GM19328 (cell line): ENCODE data around the gene SENP5.

Experiments used
- ATAC-seq: cut with Tn5 transposase; IDR thresholded peaks from one replicate; pipeline ENCODE4 v1.9.1; 2021; ENCODE audit warnings: mild to moderate bottlenecking, moderate library complexity; ENCODE audit not compliant: unreplicated experiment

SENP5 gene

GRCh38 chr3:196875258-196875657, 7.5 kb downstream of the SENP5 start:
- ATAC-seq, result no peak

GRCh38 chr3:196883361-196883760, 15.6 kb downstream of the SENP5 start:
- ATAC-seq, result no peak

GRCh38 chr3:196886144-196886543, 18.4 kb downstream of the SENP5 start:
- no peak for ATAC-seq

- no peak for ATAC-seq
Observed at GRCh38 chr3:196889844-196890708, 22.4 kb downstream of the SENP5 start.

GRCh38 chr3:196894557-196895295, 27.0 kb downstream of the SENP5 start:
- ATAC-seq, result no peak

- no peak for ATAC-seq
Observed at GRCh38 chr3:196896229-196896628, 28.5 kb downstream of the SENP5 start.

- no peak for ATAC-seq
Observed at GRCh38 chr3:196901768-196902167, 34.0 kb downstream of the SENP5 start.

GRCh38 chr3:196902296-196902695, 34.6 kb downstream of the SENP5 start:
- ATAC-seq, result no peak

- ATAC-seq, result no peak
Observed at GRCh38 chr3:196903740-196904139, 36.0 kb downstream of the SENP5 start.

GRCh38 chr3:196914866-196915265, 47.1 kb downstream of the SENP5 start:
- ATAC-seq, result no peak

GRCh38 chr3:196915375-196915774, 47.7 kb downstream of the SENP5 start:
- no peak for ATAC-seq

GRCh38 chr3:196916221-196916620, 48.5 kb downstream of the SENP5 start:
- no peak for ATAC-seq

GRCh38 chr3:196916995-196917394, 49.3 kb downstream of the SENP5 start:
- no peak for ATAC-seq

GRCh38 chr3:196918968-196919367, 51.2 kb downstream of the SENP5 start:
- ATAC-seq, result no peak

GRCh38 chr3:196920733-196921132, 53.0 kb downstream of the SENP5 start:
- no peak for ATAC-seq

GRCh38 chr3:196927571-196928453, 60.1 kb downstream of the SENP5 start:
- ATAC-seq, result no peak

GRCh38 chr3:196931157-196931556, 63.4 kb downstream of the SENP5 start:
- ATAC-seq, result no peak

GRCh38 chr3:196931828-196932587, 64.3 kb downstream of the SENP5 start:
- ATAC-seq, result no peak

- ATAC-seq, result no peak
Observed at GRCh38 chr3:196932600-196932999, 64.9 kb downstream of the SENP5 start.

- no peak for ATAC-seq
Observed at GRCh38 chr3:196936288-196936687, 68.6 kb downstream of the SENP5 start.
